ENCODE results near the gene PLPPR2. TPM values are rescaled to one million over a fixed set of nuclear protein-coding genes. Genes with fewer than 3 reads are reported as not detected.
"Not testable (repeated sequence)": the region's sequence is repeated elsewhere in the genome, so short reads cannot be mapped to it uniquely, and the experiment has no call there.

The PLPPR2 gene
- total RNA-seq, 1 donor from 2014 or later, result 1.8 TPM

DNA sequence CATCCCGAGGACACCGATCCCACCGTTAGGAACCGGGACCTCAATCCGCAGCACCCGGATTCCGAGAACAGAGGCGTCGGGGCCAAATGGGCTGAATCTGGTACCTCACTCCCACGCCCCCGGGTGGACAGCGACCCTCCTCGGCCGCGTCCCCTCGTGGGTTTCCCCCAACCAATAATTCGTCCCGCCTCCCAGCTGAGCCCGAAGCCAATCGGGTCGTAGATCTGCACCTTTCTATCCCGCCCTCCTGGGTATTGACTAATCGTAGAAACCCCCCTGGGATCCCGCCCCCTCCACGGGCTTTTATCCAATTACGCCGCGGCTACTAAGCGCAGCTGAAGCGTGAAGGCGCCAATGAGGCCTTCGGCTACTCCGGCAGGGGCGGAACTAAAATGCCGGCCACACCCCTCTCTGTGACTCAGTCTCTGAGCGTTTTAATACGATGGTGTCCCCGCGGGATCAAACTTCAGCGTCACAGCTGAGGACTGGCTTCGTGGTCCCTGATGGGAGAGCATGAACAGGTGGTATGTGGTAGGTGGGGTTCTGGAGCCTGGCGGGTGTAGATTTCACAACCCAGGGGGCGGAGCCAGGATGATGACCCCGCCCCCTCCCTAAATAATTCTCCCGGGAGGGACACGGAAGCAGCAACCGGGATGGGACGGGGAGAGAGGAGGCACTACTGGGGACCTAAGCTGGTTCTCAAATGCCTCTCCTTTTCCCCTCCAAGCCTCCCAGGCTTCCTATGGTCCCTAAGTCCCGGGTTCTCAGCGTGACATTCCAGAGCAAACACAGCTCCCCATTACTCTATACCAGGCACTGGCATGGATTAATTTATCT is 8.9 kb upstream of the PLPPR2 start, which contains the start of the genes CCDC159 and TMEM205:
Gene CCDC159, plus strand, starts transcription at position 416 of the 837 bp plus-strand sequence. Its CDS starts 88 bp downstream, at position 504.
Gene TMEM205, minus strand, starts transcription at position 165 of the 837 bp plus-strand sequence. CDS start 649 bp downstream, outside the sequence.
- DNase-seq (ENCODE audit: low read depth) (peak; percentile 97), FAIRE-seq (peak; percentile 88)
- H3K27me3 ChIP-seq (ENCODE audit: control insufficient read depth, insufficient read depth, low read length), result no peaks in the 10 kb centered on the region
- TF ChIP-seq, protein P1, sequence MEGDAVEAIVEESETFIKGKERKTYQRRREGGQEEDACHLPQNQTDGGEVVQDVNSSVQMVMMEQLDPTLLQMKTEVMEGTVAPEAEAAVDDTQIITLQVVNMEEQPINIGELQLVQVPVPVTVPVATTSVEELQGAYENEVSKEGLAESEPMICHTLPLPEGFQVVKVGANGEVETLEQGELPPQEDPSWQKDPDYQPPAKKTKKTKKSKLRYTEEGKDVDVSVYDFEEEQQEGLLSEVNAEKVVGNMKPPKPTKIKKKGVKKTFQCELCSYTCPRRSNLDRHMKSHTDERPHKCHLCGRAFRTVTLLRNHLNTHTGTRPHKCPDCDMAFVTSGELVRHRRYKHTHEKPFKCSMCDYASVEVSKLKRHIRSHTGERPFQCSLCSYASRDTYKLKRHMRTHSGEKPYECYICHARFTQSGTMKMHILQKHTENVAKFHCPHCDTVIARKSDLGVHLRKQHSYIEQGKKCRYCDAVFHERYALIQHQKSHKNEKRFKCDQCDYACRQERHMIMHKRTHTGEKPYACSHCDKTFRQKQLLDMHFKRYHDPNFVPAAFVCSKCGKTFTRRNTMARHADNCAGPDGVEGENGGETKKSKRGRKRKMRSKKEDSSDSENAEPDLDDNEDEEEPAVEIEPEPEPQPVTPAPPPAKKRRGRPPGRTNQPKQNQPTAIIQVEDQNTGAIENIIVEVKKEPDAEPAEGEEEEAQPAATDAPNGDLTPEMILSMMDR (IDR thresholded peaks at IDR 0.05; ENCODE audit: insufficient read depth, low read length, severe bottlenecking), result no peak
- H3K36me3 ChIP-seq (ENCODE audit: control insufficient read depth, insufficient read depth, low read length), result peaks cover 3% of the 10 kb centered on the region
- peak within 1 kb of the TSS; percentile 78 for H3K4me3 ChIP-seq (ENCODE audit: low read depth, low read length)

DNA sequence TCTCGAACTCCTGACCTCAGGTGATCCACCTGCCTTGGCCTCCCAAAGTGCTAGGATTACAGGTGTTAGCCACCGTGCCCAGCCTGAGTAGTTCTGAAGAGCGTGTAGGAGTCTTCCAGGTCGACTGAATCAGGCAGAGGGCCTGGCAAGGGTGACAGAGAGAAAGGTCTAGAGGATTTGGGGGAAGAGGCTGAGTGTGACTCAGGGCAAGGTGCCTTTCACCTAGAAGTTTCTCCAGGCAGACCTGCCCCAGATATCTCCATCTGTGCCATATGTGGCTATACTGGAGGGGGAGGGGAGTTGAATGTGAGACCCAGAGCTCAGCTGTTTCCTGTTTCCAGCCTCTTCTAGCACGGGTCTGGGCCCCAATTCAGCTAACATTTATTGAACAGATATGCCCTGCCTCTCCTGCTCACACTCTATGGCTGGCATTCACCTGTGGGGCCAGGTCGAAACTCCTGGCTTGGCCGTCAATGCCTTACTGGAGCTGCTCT is 7.6 kb upstream of the PLPPR2 start:
- peaks cover 1% of the 10 kb centered on the region for H3K36me3 ChIP-seq (ENCODE audit: control insufficient read depth, insufficient read depth, low read length)

DNA sequence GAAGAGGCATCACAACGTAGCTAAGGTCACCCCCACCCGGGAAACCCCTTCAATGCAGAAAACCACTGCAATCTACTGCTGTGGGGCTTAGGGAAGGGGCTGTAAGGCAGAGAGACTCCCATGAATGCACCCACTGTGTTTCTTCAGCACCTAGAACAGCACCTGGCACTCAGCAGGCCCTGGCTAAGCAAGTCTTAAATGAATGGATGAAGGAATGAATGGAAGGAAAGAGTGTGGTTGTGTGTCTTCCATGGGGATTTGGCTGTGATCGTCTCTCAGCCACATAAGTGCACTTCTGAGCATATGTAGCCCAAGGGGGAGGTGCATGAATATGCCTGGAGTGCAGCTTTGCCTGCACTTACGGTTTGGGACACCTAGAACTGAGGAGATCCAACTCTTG is 6.1 kb upstream of the PLPPR2 start:
- no peak for FAIRE-seq
- H3K36me3 ChIP-seq (ENCODE audit: control insufficient read depth, insufficient read depth, low read length), result no peaks in the 10 kb centered on the region
- TF ChIP-seq, protein P1 (IDR thresholded peaks at IDR 0.05; ENCODE audit: insufficient read depth, low read length, severe bottlenecking), result no peak
- H3K27me3 ChIP-seq (ENCODE audit: control insufficient read depth, insufficient read depth, low read length), result no peaks in the 10 kb centered on the region
- no peak overlapping the region for H3K4me3 ChIP-seq (ENCODE audit: low read depth, low read length)
- DNase-seq (ENCODE audit: low read depth), result no peak

More for the DNA sequence above, 7.6 kb upstream of the PLPPR2 start:
- FAIRE-seq (no peak), DNase-seq (ENCODE audit: low read depth) (no peak)
- Histone ChIP-seq H3K4me3 (ENCODE audit: low read depth, low read length) (no peak overlapping the region), H3K27me3 (ENCODE audit: control insufficient read depth, insufficient read depth, low read length) (no peaks in the 10 kb centered on the region)
- TF ChIP-seq, protein P1 (IDR thresholded peaks at IDR 0.05; ENCODE audit: insufficient read depth, low read length, severe bottlenecking), result no peak

DNA sequence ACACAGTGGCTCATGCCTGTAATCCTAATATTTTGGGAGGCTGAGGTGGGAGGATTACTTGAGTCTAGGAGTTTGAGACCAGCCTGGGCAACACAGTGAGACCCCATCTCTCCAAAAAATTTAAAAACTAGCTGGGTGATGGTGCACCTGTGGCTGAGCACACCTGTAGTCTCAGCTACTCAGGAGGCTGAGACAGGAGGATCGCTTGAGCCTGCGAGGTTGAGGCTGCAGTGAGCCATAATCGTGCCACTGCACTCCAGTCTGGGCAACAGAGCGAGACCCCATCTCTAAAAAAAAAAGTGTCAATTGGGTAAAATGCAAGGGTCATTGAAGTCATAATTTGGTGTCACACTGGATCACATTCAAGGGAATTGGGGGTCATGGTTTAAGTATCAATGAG is 1.1 kb upstream of the PLPPR2 start:
- not testable (repeated sequence) for H3K27me3 ChIP-seq (ENCODE audit: control insufficient read depth, insufficient read depth, low read length); H3K36me3 ChIP-seq (ENCODE audit: control insufficient read depth, insufficient read depth, low read length); DNase-seq (ENCODE audit: low read depth); H3K4me3 ChIP-seq (ENCODE audit: low read depth, low read length)
- FAIRE-seq, result peak; percentile 7

DNA sequence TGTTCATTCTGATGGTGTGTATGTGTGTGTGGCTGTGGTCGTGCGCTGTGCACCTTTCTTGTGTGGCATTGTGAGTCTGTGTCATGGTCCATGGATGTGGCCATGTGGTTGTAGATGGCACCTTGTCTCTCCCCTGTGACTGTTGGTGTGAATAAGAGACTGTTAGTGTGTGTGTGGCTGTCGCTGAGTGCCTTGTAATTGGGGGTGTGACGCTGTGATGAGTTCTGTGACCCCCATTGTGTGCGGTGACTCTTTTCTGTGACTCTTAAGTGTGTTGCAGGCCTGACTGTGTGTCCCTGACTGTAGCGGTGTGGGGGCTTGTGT is 804 bp downstream of the PLPPR2 start:
- peak; percentile 96 for FAIRE-seq

More for the DNA sequence above, 804 bp downstream of the PLPPR2 start:
- Histone ChIP-seq H3K36me3 (ENCODE audit: control insufficient read depth, insufficient read depth, low read length) (no peaks in the 10 kb centered on the region), H3K27me3 (ENCODE audit: control insufficient read depth, insufficient read depth, low read length) (no peaks in the 10 kb centered on the region), H3K4me3 (ENCODE audit: low read depth, low read length) (peak overlapping the region; percentile 46)
- TF ChIP-seq, protein P1 (IDR thresholded peaks at IDR 0.05; ENCODE audit: insufficient read depth, low read length, severe bottlenecking), result no peak
- no peak for DNase-seq (ENCODE audit: low read depth)
